ENCODE measurements around the gene GLMP. TPM values are rescaled to one million over a fixed set of nuclear protein-coding genes. Genes with fewer than 3 reads are reported as not detected.

GLMP gene
- total and polyA plus RNA-seq, 2 of the 13 experiments (the other 11 are each of a cell fraction or from before 2014, with no cell fraction given) = 44.6 to 75.8 TPM

GRCh38 chr1:156282479-156283222 lies 12.8 kb downstream of the GLMP start, which contains the start of gene SMG5 (continued):
- TF ChIP-seq ZNF646 (CRISPR knock-in tag; IDR thresholded peaks at IDR 0.05) (0 out of 2 replicates have a peak, but pooled peaks have one; percentile 12), NCOA5 (CRISPR knock-in tag; IDR thresholded peaks at IDR 0.05) (no peak), HBP1 (CRISPR knock-in tag; IDR thresholded peaks at IDR 0.05; ENCODE audit: low read depth) (peak; percentile 95), SMAD1 (CRISPR knock-in tag; IDR thresholded peaks at IDR 0.05; ENCODE audit: borderline replicate concordance, low read depth) (no peak), TRAFD1 (CRISPR knock-in tag; IDR thresholded peaks at IDR 0.05; ENCODE audit: borderline replicate concordance) (no peak), RFXAP (CRISPR knock-in tag; IDR thresholded peaks at IDR 0.05; ENCODE audit: borderline replicate concordance) (peak; percentile 90), ZNF850 (CRISPR knock-in tag; conservative IDR thresholded peaks at IDR 0.05) (no peak), MZF1 (CRISPR knock-in tag; IDR thresholded peaks at IDR 0.05; ENCODE audit: borderline replicate concordance) (no peak), SYNCRIP (IDR thresholded peaks at IDR 0.05; ENCODE audit: insufficient read depth, low read depth, low read length) (no peak), NRL (CRISPR knock-in tag; IDR thresholded peaks at IDR 0.05; ENCODE audit: borderline replicate concordance) (peak; percentile 90), KLF13 (CRISPR knock-in tag; IDR thresholded peaks at IDR 0.05) (no peak), HNRNPUL1 (IDR thresholded peaks at IDR 0.05; ENCODE audit: low read depth, low read length) (no peak), ZNF335 (CRISPR knock-in tag; IDR thresholded peaks at IDR 0.05) (no peak), SSRP1 (CRISPR knock-in tag; IDR thresholded peaks at IDR 0.05) (0 out of 2 replicates have a peak, but pooled peaks have one; percentile 75), ZNF124 (CRISPR knock-in tag; IDR thresholded peaks at IDR 0.05) (peak; percentile 78; the same call in 1 of the 2 replicates)
